Endothelial cell (in vitro differentiated cells): ENCODE measurements around the gene INTS11. TPM values are rescaled to one million over a fixed set of nuclear protein-coding genes. Genes with fewer than 3 reads are reported as not detected.

ENCODE experiments used
- DNase-seq: peaks from one replicate; pipeline ENCODE4 v3.0.0; 2021; ENCODE audit warnings: low spot score
- H3K27ac Mint-ChIP-seq: one replicate; pipeline ENCODE4 v1.8.0; 2021; ENCODE audit warnings: mixed read lengths, inconsistent platforms; ENCODE audit not compliant: unreplicated experiment
- H3K27me3 Mint-ChIP-seq: one replicate; pipeline ENCODE4 v1.8.0; 2021; ENCODE audit warnings: mild to moderate bottlenecking, moderate library complexity, mixed read lengths, inconsistent platforms; ENCODE audit not compliant: unreplicated experiment
- H3K36me3 Mint-ChIP-seq: one replicate; pipeline ENCODE4 v1.8.0; 2021; ENCODE audit warnings: mild to moderate bottlenecking, low read depth, mixed read lengths, inconsistent platforms; ENCODE audit not compliant: unreplicated experiment
- H3K4me1 Mint-ChIP-seq: one replicate; pipeline ENCODE4 v1.8.0; 2021; ENCODE audit warnings: mild to moderate bottlenecking, mixed read lengths, inconsistent platforms; ENCODE audit not compliant: unreplicated experiment
- H3K4me3 Mint-ChIP-seq: one replicate; pipeline ENCODE4 v1.8.0; 2021; ENCODE audit warnings: mild to moderate bottlenecking, mixed read lengths, inconsistent platforms; ENCODE audit not compliant: unreplicated experiment
- H3K9me3 Mint-ChIP-seq: one replicate; pipeline ENCODE4 v1.8.0; 2021; ENCODE audit warnings: mixed read lengths, inconsistent platforms; ENCODE audit not compliant: unreplicated experiment
- total RNA-seq: library from RNA; stranded (reverse); fragmentation: NEBNext Ultra II Directional; extraction: Animal tissue kit (Norgen Biotek cat#: 25700); gene quantifications from one replicate; pipeline ENCODE4 v1.2.1, GENCODE V29; 2021; ENCODE audit not compliant: unreplicated experiment
- TF ChIP-seq, protein P1 (sequence below): fragments of 200-600 bp; sonication (generic); IDR thresholded peaks from one replicate; pipeline ENCODE4 v1.5.0; 2021; ENCODE audit warnings: antibody characterized with exemption; ENCODE audit not compliant: unreplicated experiment

The INTS11 gene
- total RNA-seq, 1 donor from 2014 or later, result 104 TPM

- DNase-seq, result peak; percentile 81
- Mint-ChIP-seq H3K27me3 (peaks cover 9% of the 10 kb centered on the region), H3K9me3 (no peaks in the 10 kb centered on the region), H3K4me3 (peak within 1 kb of the TSS; percentile 92), H3K4me1 (peaks cover 15% of the 10 kb centered on the region), H3K27ac (no peak within 1 kb of the TSS), H3K36me3 (no peaks in the 10 kb centered on the region)
- TF ChIP-seq, protein P1, sequence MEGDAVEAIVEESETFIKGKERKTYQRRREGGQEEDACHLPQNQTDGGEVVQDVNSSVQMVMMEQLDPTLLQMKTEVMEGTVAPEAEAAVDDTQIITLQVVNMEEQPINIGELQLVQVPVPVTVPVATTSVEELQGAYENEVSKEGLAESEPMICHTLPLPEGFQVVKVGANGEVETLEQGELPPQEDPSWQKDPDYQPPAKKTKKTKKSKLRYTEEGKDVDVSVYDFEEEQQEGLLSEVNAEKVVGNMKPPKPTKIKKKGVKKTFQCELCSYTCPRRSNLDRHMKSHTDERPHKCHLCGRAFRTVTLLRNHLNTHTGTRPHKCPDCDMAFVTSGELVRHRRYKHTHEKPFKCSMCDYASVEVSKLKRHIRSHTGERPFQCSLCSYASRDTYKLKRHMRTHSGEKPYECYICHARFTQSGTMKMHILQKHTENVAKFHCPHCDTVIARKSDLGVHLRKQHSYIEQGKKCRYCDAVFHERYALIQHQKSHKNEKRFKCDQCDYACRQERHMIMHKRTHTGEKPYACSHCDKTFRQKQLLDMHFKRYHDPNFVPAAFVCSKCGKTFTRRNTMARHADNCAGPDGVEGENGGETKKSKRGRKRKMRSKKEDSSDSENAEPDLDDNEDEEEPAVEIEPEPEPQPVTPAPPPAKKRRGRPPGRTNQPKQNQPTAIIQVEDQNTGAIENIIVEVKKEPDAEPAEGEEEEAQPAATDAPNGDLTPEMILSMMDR, result no peak
Observed at GRCh38 chr1:1307923-1308755, 16.3 kb downstream of the INTS11 start, which contains the start of the genes ACAP3 and PUSL1. Gene ACAP3, minus strand, starts transcription at chr1:1307930. Its CDS starts 115 bp downstream, at chr1:1307815. Gene PUSL1, plus strand, starts transcription at chr1:1308597. Its CDS starts 47 bp downstream, at chr1:1308644.

GRCh38 chr1:1307261-1307922 lies 17.1 kb downstream of the INTS11 start:
- Mint-ChIP-seq H3K9me3 (no peaks in the 10 kb centered on the region), H3K36me3 (no peaks in the 10 kb centered on the region), H3K4me1 (peaks cover 15% of the 10 kb centered on the region), H3K27me3 (peaks cover 9% of the 10 kb centered on the region), H3K4me3 (peak overlapping the region; percentile 92), H3K27ac (no peak overlapping the region)
- TF ChIP-seq, protein P1, result no peak
- DNase-seq, result no peak

DNA sequence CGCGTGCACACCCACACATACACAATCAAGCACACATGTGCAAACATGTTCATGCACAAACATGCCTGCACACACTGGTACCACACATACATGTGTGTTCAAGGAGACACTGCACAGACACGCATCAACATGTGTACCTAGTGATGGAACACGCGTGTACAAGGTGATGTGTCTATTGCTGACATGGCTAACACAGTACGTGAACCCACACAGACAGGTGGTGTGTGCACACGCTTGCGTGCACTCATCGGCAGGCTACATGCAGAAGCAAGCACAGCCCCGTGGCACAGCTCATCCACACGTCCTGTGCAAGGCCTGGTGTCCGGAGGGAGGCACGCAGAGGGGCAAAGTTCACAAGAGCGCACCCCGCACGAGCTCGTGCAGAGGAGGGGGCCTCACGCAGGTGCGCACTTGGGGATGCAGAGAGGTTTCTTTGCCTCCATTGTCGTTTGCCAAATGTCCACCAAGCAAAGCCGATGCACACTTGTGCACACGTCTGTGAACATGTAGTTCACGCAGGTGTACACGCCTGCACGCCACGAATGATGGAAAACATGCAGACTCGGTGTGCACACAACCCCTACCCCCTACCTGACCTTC lies 17.7 kb downstream of the INTS11 start:
- Mint-ChIP-seq H3K9me3 (no peaks in the 10 kb centered on the region), H3K4me3 (peak overlapping the region; percentile 92), H3K27me3 (peaks cover 9% of the 10 kb centered on the region), H3K36me3 (no peaks in the 10 kb centered on the region), H3K4me1 (peaks cover 15% of the 10 kb centered on the region), H3K27ac (no peak overlapping the region)
- DNase-seq, result no peak
- TF ChIP-seq, protein P1, result no peak

- peak overlapping the region; percentile 92 for H3K4me3 Mint-ChIP-seq
- no peaks in the 10 kb centered on the region for H3K36me3 Mint-ChIP-seq
- peaks cover 15% of the 10 kb centered on the region for H3K4me1 Mint-ChIP-seq
- H3K27ac Mint-ChIP-seq, result no peak overlapping the region
- H3K27me3 Mint-ChIP-seq, result peaks cover 11% of the 10 kb centered on the region
- DNase-seq, result no peak
- TF ChIP-seq, protein P1, result no peak
- H3K9me3 Mint-ChIP-seq, result no peaks in the 10 kb centered on the region
Observed at GRCh38 chr1:1306070-1306660, 18.3 kb downstream of the INTS11 start.
